HPDE6-E6E7 (cell line): ENCODE results near the gene MT1G.
A peak's percentile ranks its signal among the peaks of the same experiment; 100 is the strongest.
"Not testable (repeated sequence)": the region's sequence is repeated elsewhere in the genome, so short reads cannot be mapped to it uniquely, and the experiment has no call there.

Experiments used
- DNase-seq: peaks from one replicate; pipeline ENCODE4 v3.0.0; 2011; ENCODE audit warnings: missing footprints; ENCODE audit errors: extremely low spot score

MT1G gene

DNA sequence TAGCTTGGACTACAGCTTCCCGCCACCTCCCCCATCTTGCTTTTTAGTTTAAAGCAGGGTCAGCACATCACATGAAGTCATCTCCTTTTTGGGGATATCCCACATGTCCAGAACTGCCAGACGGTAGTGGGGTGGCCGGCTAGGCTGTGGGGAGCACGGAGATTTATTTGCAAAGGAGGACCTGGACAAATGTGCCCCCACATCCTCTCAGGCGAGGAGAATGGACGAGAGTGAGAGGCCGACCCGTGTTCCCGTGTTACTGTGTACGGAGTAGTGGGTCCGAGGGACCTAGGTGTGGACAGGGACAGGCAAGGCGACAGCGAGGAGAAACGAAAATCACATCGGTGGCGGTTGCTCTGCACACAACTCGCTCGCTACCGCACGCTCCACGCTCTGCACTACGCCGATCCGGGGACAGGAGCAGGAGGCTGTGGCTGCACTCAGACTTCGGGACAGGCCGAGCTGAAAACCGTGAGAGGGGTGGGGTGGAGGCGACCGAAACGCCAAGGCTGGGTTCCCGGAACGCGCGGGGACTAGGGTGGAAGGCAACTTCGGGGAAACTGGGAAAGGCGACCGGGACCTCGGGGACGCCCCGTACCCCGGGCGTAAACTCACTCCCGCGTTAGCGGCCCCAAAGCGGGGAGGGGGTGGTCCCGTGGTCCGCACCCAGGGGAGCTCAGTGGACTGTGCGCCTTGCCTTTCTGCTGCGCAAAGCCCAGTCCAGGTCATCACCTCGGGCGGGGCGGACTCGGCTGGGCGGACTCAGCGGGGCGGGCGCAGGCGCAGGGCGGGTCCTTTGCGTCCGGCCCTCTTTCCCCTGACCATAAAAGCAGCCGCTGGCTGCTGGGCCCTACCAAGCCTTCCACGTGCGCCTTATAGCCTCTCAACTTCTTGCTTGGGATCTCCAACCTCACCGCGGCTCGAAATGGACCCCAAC is 29.8 kb downstream of the MT1G start, which contains the start of gene MT1A:
MT1A (plus strand) TSS at position 853 of the 937 bp plus-strand sequence; CDS start at position 926, 73 bp downstream.
- DNase-seq: no peak

DNA sequence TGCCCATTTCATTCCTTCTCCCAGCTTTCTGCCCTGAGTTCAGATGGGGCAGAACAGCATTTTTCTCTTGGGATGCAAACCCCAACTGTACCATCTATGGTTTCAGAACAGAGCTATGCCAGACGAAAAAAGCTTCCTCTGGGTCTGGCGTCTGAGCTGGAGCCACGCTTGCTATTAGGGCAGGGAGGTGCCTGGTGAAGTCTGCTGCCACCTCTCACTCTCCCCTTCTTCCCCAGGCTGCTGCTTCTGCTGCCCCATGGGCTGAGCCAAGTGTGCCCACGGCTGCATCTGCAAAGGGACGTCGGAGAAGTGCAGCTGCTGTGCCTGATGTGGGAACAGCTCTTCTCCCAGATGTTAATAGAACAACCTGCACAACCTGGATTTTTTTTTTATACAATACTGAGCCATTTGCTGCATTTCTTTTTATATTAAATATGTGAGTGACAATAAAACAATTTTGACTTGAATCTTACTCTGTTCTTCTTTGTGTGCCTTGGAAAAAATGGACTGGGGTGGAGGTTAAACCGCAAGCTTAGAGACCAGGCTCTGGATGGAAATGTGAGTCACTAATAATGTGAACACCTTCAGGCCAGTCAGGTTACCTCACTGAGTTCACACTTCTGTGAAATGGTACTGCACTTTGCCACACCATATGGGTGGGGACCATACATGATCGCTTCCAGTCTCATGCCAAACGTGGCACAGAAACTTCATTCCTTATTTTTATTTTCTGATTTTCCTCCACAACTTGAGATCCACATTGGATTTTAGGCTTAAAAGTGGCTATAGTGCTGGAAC is 31.1 kb downstream of the MT1G start:
- no peak for DNase-seq

DNA sequence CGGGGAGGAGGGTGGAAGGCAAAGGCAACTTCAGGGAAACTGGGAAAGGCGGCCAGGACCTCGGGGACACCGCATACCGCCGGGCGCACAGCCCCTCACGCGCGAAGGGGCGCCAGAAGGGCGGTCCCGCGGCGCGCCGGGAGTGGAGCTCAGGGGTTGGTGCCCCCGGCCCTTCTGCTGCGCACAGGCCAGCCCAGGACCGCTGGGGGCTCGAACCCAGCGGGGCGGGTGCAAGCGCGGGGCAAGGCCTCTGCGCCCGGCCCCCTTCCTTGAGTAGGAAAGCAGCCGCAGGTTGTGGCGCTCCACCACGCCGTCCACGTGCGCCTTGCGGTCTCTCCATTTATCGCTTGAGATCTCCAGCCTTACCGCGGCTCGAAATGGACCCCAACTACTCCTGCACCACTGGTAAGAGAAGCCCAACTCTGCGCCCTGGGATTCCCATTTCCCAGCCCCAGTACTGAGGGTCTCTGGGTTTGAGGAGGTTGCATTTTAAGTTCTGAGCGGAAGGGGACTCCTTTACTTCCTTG is 32.4 kb downstream of the MT1G start:
- DNase-seq: no peak

DNA sequence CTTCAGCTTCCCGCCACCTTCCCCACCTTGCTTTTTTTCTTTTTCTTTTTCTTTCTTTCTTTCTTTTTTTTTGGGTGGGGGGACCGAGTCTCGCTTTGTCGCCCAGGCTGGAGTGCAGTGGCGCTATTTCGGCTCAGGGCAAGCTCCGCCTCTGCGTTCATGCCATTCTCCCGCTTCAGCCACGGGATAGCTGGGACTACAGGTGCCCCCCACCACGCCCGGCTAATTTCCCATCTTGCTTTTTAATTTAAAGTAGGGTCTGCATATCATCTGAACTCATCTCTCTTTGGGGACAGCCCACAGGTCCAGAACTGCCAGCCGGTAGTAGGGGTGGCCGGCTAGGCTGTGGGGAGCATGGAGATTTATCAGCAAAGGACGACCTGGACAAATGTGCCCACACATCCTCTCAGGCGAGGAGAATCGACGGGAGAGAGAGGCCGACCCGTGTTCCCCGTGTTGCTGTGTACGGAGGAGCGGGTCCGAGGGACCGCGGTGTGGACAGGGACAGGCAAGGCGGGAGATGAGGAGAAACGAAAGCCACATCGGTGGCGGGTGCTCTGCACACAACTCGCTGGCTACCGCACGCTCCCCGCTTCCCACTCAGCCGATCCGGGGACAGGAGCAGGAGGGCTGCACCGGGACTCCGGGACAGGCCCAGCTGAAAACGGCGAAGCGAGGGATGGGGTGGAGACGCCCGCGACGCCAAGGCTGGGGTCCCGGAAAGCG is 33.0 kb downstream of the MT1G start:
- no peak for DNase-seq

DNA sequence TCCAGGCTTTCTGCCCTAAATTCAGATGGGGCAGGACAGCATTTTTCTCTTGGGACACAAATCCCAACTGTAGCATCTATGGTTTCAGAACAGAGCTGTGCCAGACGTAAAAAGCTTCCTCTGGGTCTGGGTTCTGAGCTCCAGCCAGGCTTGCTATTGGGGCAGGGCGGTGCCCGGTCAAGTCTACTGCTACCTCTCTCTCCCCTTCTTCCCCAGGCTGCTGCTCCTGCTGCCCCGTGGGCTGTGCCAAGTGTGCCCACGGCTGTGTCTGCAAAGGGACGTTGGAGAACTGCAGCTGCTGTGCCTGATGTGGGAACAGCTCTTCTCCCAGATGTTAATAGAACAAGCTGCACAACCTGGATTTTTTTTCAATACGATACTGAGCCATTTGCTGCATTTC is 34.3 kb downstream of the MT1G start:
- DNase-seq: no peak

DNA sequence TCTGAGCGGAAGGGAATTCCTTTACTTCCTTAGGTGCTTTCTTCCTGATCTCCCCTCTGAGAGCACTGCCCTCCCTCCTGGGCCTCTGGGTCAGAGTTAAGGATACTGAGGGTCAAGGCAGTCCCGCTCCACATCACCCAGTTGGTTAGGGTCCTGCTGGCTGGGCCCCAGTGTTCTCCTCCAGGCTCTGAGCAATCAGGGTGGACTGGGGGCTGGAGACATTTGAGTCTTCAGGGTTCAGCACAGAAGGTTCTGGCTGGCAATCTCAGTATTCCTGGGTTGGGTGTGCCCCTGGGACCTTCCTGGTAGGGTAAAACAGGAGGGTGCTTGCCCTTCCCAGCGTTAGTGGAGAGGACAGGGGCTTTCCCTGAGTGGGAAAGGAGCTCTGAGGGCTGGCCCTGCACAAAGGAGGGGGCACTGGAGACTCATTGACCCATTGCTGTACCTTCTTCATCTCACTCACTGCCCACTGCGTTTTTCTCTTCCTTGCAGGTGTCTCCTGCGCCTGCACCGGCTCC is 35.0 kb downstream of the MT1G start:
- no peak for DNase-seq

DNA sequence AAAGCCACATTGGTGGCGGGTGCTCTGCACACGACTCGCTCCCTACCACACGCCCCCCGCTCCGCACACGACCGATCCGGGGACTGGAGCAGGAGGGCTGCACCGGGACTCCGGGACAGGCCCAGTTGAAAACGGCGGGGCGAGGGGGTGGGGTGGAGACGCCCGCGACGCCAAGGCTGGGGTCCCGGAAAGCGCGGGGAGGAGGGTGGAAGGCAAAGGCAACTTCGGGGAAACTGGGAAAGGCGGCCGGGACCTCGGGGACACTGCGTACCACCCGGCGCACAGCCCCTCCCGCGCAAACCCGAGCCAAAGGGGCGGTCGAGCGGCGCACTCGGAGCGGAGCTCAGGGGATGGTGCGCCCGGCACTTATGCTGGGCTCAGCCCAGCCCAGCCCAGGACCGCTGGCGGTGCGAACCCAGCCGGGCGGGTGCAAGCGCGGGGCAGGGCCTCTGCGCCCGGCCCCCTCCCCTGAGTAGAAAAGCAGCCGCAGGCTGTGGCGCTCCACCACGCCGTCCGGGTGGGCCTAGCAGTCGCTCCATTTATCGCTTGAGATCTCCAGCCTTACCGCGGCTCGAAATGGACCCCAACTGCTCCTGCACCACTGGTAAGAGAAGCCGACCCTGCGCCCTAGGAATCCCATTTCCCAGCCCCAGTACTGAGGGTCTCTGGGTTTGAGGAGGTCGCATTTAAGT is 35.6 kb downstream of the MT1G start, which contains the start of gene MT1M:
MT1M (plus strand) TSS at position 504 of the 692 bp plus-strand sequence; CDS start at position 577, 73 bp downstream.
- no peak for DNase-seq

DNA sequence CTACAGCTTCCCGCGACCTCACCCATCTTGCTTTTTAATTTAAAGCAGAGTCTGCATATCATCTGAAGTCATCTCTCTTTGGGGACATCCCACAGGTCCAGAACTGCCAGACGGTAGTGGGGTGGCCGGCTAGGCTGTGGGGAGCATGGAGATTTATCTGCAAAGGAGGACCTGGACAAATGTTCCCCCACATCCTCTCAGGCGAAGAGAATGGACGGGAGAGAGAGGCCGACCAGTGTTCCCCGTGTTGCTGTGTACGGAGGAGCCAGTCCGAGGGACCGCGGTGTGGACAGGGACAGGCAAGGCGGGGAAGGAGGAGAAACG is 36.1 kb downstream of the MT1G start:
- no peak for DNase-seq

DNA sequence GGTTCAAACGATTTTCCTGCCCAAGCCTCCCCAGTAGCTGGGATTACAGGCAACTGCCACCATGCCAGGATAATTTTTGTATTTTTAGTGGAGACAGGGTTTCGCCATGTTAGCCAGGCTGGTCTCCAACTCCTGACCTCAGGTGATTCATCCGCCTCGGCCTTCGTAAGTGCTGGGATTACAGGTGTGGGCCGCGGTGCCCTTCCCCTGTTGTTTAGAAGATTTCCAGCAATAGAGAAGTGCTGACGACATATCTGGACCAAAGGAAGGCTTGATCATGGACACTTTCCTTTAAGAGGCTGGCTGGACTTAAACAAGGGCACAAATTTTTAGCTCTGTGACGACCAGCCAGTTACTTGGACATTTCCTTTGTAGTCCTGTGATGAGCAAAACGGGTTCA is 36.7 kb downstream of the MT1G start:
- DNase-seq: no peak

DNA sequence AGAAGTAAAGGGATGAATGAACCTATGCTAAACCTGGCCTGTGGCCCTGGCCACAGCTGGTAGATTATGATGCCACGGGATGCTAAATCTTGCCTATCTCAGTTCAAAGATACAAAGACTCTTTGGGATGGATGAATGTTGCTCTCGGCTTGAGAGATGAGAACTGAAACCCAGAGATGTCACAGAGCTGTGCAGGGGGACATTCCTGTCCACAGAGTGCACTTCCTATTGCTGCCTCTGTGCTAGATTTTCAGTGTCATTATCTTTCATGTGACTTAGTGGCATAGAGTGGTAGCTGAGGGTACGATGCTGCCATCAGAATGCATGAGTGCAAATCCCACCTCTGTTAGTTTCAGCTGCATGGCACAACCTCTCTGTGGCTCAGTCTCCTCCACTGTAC is 37.7 kb downstream of the MT1G start:
- no peak for DNase-seq

DNA sequence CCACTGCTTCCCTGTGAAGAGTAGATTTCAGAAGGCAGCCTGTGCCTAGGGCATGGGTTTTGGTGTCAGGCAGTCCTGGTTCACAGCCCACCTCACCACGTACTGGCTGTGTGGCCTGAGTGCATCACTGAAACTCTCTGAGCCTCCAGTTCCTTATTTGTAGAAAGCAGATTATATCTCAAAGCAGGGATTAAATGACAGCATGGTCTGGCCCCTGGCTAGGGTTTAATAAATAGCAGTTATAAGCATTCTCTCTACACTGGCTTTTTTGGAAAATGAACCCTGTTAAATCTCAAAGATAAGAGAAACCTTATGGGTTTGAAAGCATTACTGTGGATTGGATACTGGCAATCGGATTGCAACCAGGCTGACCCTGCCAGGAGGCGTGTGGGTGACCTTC is 38.3 kb downstream of the MT1G start:
- DNase-seq: no peak

DNA sequence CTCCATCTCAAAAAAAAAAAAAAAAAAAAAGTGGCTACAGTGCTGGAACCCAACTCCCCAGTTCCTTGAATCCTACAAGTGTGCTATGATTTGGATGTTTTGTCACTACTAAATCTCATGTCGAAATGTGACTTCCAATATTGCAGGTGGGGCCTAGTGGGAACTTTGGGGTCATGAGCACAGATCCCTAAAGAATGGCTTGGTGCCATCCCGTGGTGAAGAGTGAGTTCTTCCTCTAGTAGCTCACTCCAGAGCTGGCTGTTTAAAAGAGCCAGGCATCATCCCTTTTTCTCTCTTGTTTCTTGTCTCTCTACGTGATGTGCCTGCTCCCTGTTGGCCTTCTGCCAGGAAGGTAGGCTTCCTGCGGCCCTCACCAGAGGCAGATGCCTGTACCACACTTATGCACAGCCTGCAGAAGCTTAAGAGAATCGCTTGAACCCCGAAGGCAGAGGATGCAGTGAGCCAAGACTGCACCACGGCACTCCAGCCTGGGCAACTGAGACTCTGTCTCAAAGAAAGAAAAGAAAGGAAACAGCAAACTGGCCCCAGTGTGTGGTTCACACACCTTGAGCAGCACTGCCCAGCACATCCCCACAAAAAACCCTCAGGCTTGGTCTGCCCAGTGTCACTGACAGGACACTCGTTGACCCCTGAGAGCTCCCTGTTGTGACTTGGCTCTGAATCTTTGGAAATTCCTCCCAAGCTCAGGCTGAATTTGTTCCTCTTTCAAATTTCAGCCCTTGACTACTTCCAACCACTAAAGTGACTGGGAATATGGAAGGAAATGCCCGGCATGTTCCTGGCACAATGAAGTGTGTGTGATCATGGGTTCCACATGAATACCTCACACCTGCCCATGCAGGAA is 39.1 kb downstream of the MT1G start:
- DNase-seq: no peak

DNA sequence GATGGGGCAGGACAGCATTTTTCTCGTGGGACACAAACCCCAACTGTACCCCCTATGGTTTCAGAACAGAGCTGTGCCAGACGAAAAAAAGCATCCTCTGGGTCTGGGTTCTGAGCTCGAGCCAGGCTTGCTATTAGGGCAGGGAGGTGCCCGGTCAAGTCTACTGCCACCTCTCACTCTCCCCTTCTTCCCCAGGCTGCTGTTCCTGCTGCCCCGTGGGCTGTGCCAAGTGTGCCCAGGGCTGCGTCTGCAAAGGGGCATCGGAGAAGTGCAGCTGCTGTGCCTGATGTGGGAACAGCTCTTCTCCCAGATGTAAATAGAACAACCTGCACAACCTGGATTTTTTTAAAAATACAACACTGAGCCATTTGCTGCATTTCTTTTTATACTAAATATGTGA is 41.2 kb downstream of the MT1G start:
- DNase-seq: no peak

DNA sequence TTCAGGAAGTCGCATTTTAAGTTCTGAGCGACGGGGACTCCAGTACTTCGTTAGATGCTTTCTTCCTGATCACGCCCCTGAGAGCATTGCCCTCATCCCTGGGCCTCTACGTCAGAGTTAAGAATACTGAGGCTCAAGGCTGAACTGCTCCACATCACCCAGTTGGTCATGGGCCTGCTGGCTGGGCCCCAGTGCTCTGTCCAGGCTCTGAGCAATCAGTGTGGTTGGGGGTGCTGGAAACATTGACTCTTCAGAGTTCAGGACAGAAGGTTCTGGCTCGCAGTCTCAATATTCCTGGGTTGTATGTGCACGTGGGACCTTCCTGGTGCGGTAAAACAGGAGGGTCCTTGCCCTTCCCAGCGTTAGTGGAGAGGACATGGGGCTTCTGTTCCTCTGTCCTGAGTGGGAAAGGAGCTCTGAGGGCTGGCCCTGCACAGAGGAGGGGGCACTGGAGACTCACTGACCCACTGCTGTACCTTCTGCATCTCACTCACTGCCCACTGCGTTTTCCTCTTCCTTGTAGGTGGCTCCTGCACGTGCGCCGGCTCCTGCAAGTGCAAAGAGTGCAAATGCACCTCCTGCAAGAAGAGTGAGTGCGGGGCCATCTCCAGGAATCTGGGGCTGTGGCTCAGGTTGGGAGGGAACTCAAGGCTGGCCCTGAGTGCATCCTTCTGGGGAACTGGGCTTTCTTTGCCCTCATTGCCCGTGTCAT is 41.8 kb downstream of the MT1G start:
- peak; percentile 32 for DNase-seq

DNA sequence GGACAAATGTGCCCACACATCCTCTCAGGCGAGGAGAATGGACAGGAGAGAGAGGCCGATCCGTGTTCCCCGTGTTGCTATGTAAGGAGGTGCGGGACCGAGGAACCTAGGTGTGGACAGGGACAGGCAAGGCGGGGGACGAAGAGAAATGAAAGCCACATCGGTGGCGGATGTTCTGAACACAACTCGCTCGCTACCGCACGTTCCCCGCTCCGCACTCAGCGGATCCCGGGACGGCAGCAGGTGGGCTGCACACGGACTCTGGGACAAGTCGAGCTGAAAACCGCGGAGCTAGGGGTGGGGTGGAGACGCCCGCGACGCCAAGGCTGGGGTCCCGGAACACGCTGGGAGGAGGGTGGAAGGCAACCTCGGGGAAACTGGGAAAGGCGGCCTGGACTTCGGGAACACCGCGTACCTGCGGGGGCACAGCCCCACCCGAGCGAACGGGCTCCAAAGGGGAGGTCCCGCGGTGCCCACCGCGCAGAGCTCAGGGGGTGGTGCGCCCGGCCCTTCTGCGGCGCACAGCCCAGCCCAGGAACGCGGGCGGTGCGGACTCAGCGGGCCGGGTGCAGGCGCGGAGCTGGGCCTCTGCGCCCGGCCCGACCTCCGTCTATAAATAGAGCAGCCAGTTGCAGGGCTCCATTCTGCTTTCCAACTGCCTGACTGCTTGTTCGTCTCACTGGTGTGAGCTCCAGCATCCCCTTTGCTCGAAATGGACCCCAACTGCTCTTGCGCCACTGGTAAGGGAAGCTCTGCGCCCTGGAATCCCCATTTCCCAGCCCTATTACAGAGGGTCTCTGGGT is 42.5 kb downstream of the MT1G start, which contains the start of gene MT1E:
MT1E (plus strand) TSS at position 642 of the 803 bp plus-strand sequence; CDS start at position 713, 71 bp downstream.
- peak; percentile 86 for DNase-seq

DNA sequence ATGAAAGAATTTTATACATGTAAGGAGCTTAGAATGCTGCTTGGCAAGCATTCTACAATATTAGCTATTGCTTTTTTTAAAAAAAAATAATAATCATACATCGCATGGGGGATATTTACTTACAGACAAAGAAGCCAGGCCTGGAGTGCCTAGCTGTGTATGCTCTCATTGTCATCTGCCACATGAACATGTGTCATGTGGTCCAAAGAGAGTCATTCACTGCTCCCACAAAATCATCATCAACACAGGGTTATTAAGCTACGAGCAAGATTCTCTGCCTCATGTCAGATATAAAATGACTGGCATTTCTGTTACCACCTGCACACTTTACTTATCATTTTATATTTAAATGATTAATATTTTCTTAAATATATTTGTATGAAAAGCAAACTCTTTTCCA is 44.2 kb downstream of the MT1G start:
- no peak for DNase-seq

DNA sequence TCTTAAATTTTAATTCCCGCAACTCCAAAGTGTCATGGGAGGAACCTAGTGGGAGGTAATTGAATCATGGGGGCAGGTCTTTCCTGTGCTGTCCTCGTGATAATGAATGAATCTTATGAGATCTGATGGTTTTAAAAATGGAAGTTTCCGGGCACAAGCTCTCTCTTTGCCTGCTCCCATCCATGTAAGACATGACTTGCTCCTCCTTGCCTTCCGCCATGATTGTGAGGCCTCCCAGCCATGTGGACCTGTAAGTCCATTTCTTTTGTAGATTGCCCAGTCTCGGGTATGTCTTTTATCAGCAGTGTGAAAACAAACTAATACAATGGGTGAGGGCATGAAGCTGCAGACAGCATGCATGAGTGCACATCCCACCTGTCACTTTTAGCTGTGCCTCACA is 44.7 kb downstream of the MT1G start:
- not testable (repeated sequence) for DNase-seq
